IMR-90 (cell line): ENCODE data around the gene LRRIQ4. TPM values are rescaled to one million over a fixed set of nuclear protein-coding genes. Genes with fewer than 3 reads are reported as not detected.

Experiments used
- ATAC-seq: fragments of 200-7000 bp; cut with Tn5 transposase; 2 replicates; pipeline ENCODE4 v1.9.1; 2020; ENCODE audit warnings: low read depth, mild to moderate bottlenecking, moderate library complexity
- BruUV-seq: library from RNA; stranded (reverse); fragments of 400-500 nt; replicated peaks from 2 replicates; lab custom pipeline; 2021; lab: Mats Ljungman, UMichigan
- CTCF ChIA-PET: fragments of 300-600 bp; formaldehyde crosslinking; extraction: SDS; loops from one replicate; lab custom pipeline; 2021; ENCODE audit warnings: antibody characterized with exemption; lab: Yijun Ruan, JAX
- POLR2A ChIA-PET: fragments of 300-600 bp; sonication (Branson Sonifier 250); formaldehyde crosslinking; loops from one replicate; lab custom pipeline; 2022; ENCODE audit warnings: antibody characterized with exemption; ENCODE audit not compliant: unreplicated experiment; lab: Charles Lee
- DNase-seq: peaks from one replicate; pipeline ENCODE4 v3.0.0; 2013
- H2AFZ ChIP-seq: replicated peaks from 2 replicates; pipeline ENCODE3; 2013; ENCODE audit warnings: low read length, mild to moderate bottlenecking; ENCODE audit not compliant: poor library complexity
- H2AK5ac ChIP-seq: 2 replicates; pipeline ENCODE4 v1.6.1; 2013; ENCODE audit warnings: low read depth, low read length, inconsistent platforms
- H2AK9ac ChIP-seq: replicated peaks from 2 replicates; pipeline ENCODE3; 2013; ENCODE audit warnings: mild to moderate bottlenecking, low read depth, low read length, moderate library complexity; ENCODE audit not compliant: poor library complexity
- H2BK120ac ChIP-seq: 2 replicates; pipeline ENCODE4 v1.6.1; 2013; ENCODE audit warnings: low read depth, low read length, inconsistent platforms
- H2BK15ac ChIP-seq: 3 replicates; pipeline ENCODE4 v1.6.1; 2013; ENCODE audit warnings: low read depth, low read length, inconsistent platforms
- H2BK20ac ChIP-seq: 2 replicates; pipeline ENCODE4 v1.6.1; 2013; ENCODE audit warnings: low read depth, mild to moderate bottlenecking, inconsistent platforms, low read length, moderate library complexity
- H2BK5ac ChIP-seq: 2 replicates; pipeline ENCODE4 v1.6.1; 2013; ENCODE audit warnings: mild to moderate bottlenecking, low read depth, low read length, inconsistent platforms; ENCODE audit not compliant: poor library complexity, severe bottlenecking
- H3K14ac ChIP-seq: replicated peaks from 2 replicates; pipeline ENCODE4 v1.6.1; 2013; ENCODE audit warnings: low read depth, low read length, inconsistent platforms
- H3K18ac ChIP-seq: 2 replicates; pipeline ENCODE4 v1.6.1; 2013; ENCODE audit warnings: low read depth, low read length, control low read depth
- H3K23ac ChIP-seq: 2 replicates; pipeline ENCODE4 v1.6.1; 2013; ENCODE audit warnings: low read depth, low read length, inconsistent platforms
- H3K27ac ChIP-seq: 2 replicates; pipeline ENCODE4 v1.5.1; 2013; ENCODE audit warnings: mild to moderate bottlenecking, control low read depth, low read length; ENCODE audit not compliant: insufficient read depth
- H3K27me3 ChIP-seq: 2 replicates; pipeline ENCODE4 v1.6.1; 2013; ENCODE audit warnings: low read length; ENCODE audit not compliant: control insufficient read depth, insufficient read depth
- H3K36me3 ChIP-seq: 2 replicates; pipeline ENCODE4 v1.6.1; 2013; ENCODE audit warnings: low read length, mixed read lengths; ENCODE audit not compliant: control insufficient read depth, insufficient read depth
- H3K4ac ChIP-seq: 2 replicates; pipeline ENCODE4 v1.6.1; 2013; ENCODE audit warnings: low read depth, low read length, inconsistent platforms
- H3K4me1 ChIP-seq: 2 replicates; pipeline ENCODE4 v1.6.1; 2013; ENCODE audit warnings: low read length, mixed read lengths; ENCODE audit not compliant: control insufficient read depth, insufficient read depth
- H3K4me2 ChIP-seq: 2 replicates; pipeline ENCODE4 v1.6.1; 2013; ENCODE audit warnings: low read depth, mild to moderate bottlenecking, control low read depth, low read length, moderate library complexity
- H3K4me3 ChIP-seq: 2 replicates; pipeline ENCODE4 v1.5.1; 2013; ENCODE audit warnings: low read depth, mild to moderate bottlenecking, control low read depth, low read length, moderate library complexity; ENCODE audit not compliant: insufficient read depth
- H3K56ac ChIP-seq: 2 replicates; pipeline ENCODE4 v1.6.1; 2013; ENCODE audit warnings: low read length, inconsistent platforms; ENCODE audit not compliant: insufficient read depth; ENCODE audit errors: extremely low read depth
- H3K79me1 ChIP-seq, 2 experiments: 2 replicates each; pipeline ENCODE4 v1.6.1; 2013; ENCODE audit warnings: low read length in 2 of 2, inconsistent platforms in 1 of 2, low read depth in 1 of 2
- H3K9ac ChIP-seq: 2 replicates; pipeline ENCODE4 v1.6.1; 2013; ENCODE audit warnings: low read depth, low read length, control low read depth
- H3K9me1 ChIP-seq: 2 replicates; pipeline ENCODE4 v1.6.1; 2013; ENCODE audit warnings: low read length, inconsistent platforms; ENCODE audit not compliant: insufficient read depth
- H3K9me3 ChIP-seq: 2 replicates; pipeline ENCODE4 v1.6.1; 2013; ENCODE audit warnings: low read length; ENCODE audit not compliant: control insufficient read depth, insufficient read depth
- H4K20me1 ChIP-seq: 2 replicates; pipeline ENCODE4 v1.6.1; 2013; ENCODE audit warnings: low read length, inconsistent platforms; ENCODE audit not compliant: insufficient read depth
- H4K5ac ChIP-seq: 2 replicates; pipeline ENCODE4 v1.6.1; 2013; ENCODE audit warnings: mild to moderate bottlenecking, low read depth, low read length, control low read depth
- H4K8ac ChIP-seq, 2 experiments: 2 replicates each; pipeline ENCODE4 v1.6.1; 2013; ENCODE audit warnings: low read depth in 2 of 2, low read length in 2 of 2, control low read depth in 1 of 2, inconsistent platforms in 1 of 2
- H4K91ac ChIP-seq: 2 replicates; pipeline ENCODE4 v1.6.1; 2013; ENCODE audit warnings: low read depth, low read length, inconsistent platforms; ENCODE audit not compliant: insufficient read depth
- CTCF ChIP-seq: conservative IDR thresholded peaks from 2 replicates; pipeline ENCODE4 v1.5.1; 2012; ENCODE audit warnings: mild to moderate bottlenecking, low read depth, low read length, improper control_type of control experiment
- FOS ChIP-seq: fragments of 150-350 bp; IDR thresholded peaks from 2 replicates; pipeline ENCODE4 v1.6.1; 2016; ENCODE audit warnings: low read depth, low read length
- NFE2L2 ChIP-seq: fragments of 150-350 bp; IDR thresholded peaks from 2 replicates; pipeline ENCODE4 v1.6.1; 2016; ENCODE audit warnings: low read depth, mild to moderate bottlenecking, low read length
- POLR2A ChIP-seq: IDR thresholded peaks from 2 replicates; pipeline ENCODE4 v1.6.1; 2012; ENCODE audit warnings: mild to moderate bottlenecking, low read depth, low read length
- RFX5 ChIP-seq: IDR thresholded peaks from 2 replicates; pipeline ENCODE4 v1.8.0; 2012; ENCODE audit warnings: low read depth, mild to moderate bottlenecking, low read length, moderate library complexity
- USF2 ChIP-seq: fragments of 150-350 bp; IDR thresholded peaks from 2 replicates; pipeline ENCODE4 v1.6.1; 2017; ENCODE audit warnings: mild to moderate bottlenecking, antibody characterized with exemption, low read length, low read depth
- WGBS, 2 experiments: methylation state at CpG; one replicate each; pipeline versions ENCODE4 v1.1.5 to v1.1.7; 2013; ENCODE audit warnings: missing lambda C conversion rate in 2 of 2; ENCODE audit not compliant: insufficient read length in 1 of 2; ENCODE audit errors: extremely low coverage in 2 of 2; 5-methylcytosine and 5-hydroxymethylcytosine counted together
- dilution Hi-C: fragments of 300-500 bp; cut with HindIII; formaldehyde crosslinking; loops from one replicate; pipeline ENCODE4 v1.14.3; 2018; ENCODE audit warnings: low sequenced_read_pairs; ENCODE audit not compliant: unreplicated experiment
- in situ Hi-C: fragments of 300-500 bp; cut with MboI; formaldehyde crosslinking; loops from 3 replicates; pipeline ENCODE4 v1.14.3; 2019; ENCODE audit warnings: low sequenced_read_pairs, inconsistent platforms, mixed read lengths
- intact Hi-C: fragments of 100-400 bp; cut with micrococcal nuclease; formaldehyde crosslinking; loops from 2 replicates; pipeline ENCODE4 v1.10.0; 2022
- polyA plus RNA-seq, 3 experiments: library from polyadenylated mRNA; depleted of rRNA; stranded (reverse); fragments of >200 nt; gene quantifications; 2 replicates each; pipeline ENCODE4 v1.2.3, GENCODE V29; 2012; ENCODE audit warnings: low replicate concordance in 1 of 3
- total RNA-seq: library from RNA; depleted of rRNA; stranded (reverse); fragments of >200 nt; gene quantifications from 2 replicates; pipeline ENCODE4 v1.2.3, GENCODE V29; 2012

Gene LRRIQ4
- total and polyA plus RNA-seq, 2 of the 4 experiments (the other 2 are of a cell fraction) = not detected

DNA sequence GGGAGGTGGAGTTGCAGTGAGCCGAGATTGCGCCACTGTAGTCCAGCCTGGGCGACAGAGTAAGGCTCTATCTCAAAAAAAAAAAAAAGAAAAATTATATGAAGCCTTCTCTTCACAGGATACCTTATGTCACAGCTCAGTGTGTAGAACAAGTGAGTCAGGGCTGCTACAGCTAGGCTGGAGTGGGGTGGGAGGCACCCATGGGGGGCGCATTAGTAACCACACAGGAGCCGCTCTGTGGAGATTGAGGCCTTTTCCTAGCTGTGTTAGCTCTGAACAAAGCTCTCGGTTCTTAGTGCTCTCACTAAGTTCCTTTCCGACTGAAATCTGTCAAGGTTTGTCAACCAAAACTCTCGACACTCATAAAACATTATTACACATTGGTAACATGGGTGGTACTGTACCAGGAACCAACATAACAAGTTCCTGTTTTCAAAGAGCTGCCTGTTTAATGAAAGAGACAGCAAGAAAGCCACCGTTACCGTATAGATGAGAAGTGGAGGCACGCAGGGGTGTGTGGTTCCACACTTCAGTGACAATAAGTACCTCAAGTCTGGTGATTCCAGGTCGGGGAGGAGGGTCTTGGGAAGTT is 52.6 kb downstream of the LRRIQ4 start:
- H3K56ac ChIP-seq = no peak overlapping the region
- no peak for ATAC-seq
- DNase-seq = no peak
- H3K4me2 ChIP-seq = no peak overlapping the region
- H2AK9ac ChIP-seq = no peak overlapping the region
- H2AFZ ChIP-seq = no peak overlapping the region
- H3K4me3 ChIP-seq = no peak overlapping the region
- no peak overlapping the region for H2BK20ac ChIP-seq
- ChIA-PET CTCF (no interaction called here), POLR2A (no interaction called here)
- no TSS peak for BruUV-seq
- TF ChIP-seq CTCF (no peak), FOS (no peak), NFE2L2 (no peak), USF2 (no peak), POLR2A (no peak), RFX5 (no peak)
- 87% methylated on average over 3 of the region's 12 CpGs; no CpG with 5 or more reads in 1 of the 2 experiments for WGBS, 2 experiments
- no peak overlapping the region for H3K9ac ChIP-seq
- no peak overlapping the region for H3K4ac ChIP-seq
- H4K8ac ChIP-seq = no peak overlapping the region
- intact Hi-C loops (loop anchor here (10.0 kb wide), 1 partner anchor 230 kb away; no protein-coding TSS in a partner anchor), in situ Hi-C loops (loop anchor here (10.0 kb wide), 1 partner anchor 190 kb away; no protein-coding TSS in a partner anchor), dilution Hi-C loops (no loop called here)
- H3K27me3 ChIP-seq = peaks cover 4% of the 10 kb centered on the region
- H3K4me1 ChIP-seq = no peaks in the 10 kb centered on the region
- H3K36me3 ChIP-seq = no peaks in the 10 kb centered on the region
- H3K14ac ChIP-seq = no peak overlapping the region
- no peaks in the 10 kb centered on the region for H3K9me1 ChIP-seq
- H2BK15ac ChIP-seq = no peak overlapping the region
- no peaks in the 10 kb centered on the region for H3K79me1 ChIP-seq
- H3K9me3 ChIP-seq = no peaks in the 10 kb centered on the region
- no peak overlapping the region for H4K91ac ChIP-seq
- no peak overlapping the region for H3K23ac ChIP-seq
- H3K18ac ChIP-seq = no peak overlapping the region
- no peak overlapping the region for H2BK5ac ChIP-seq
- H2BK120ac ChIP-seq = no peak overlapping the region
- no peaks in the 10 kb centered on the region for H4K20me1 ChIP-seq
- no peak overlapping the region for H3K27ac ChIP-seq
- no peak overlapping the region for H2AK5ac ChIP-seq
- H4K5ac ChIP-seq = no peak overlapping the region
